Endodermal cell (in vitro differentiated cells): ENCODE results near the gene KDELR3. TPM values are rescaled to one million over a fixed set of nuclear protein-coding genes. Genes with fewer than 3 reads are reported as not detected.

Experiments
- DNase-seq: peaks from one replicate; pipeline ENCODE4 v3.0.0-alpha.2; 2017
- H3K27ac ChIP-seq: 2 replicates; pipeline ENCODE4 v1.5.1; 2013; ENCODE audit warnings: mild to moderate bottlenecking, low read depth, low read length, moderate library complexity
- H3K27me3 ChIP-seq: 2 replicates; pipeline ENCODE4 v1.6.1; 2013; ENCODE audit warnings: mild to moderate bottlenecking, low read length, moderate library complexity; ENCODE audit not compliant: insufficient read depth, control insufficient read depth, poor library complexity, severe bottlenecking
- H3K36me3 ChIP-seq: 2 replicates; pipeline ENCODE4 v1.7.0; 2013; ENCODE audit warnings: mild to moderate bottlenecking, low read length, moderate library complexity; ENCODE audit not compliant: control insufficient read depth, insufficient read depth
- H3K4me1 ChIP-seq: one replicate; pipeline ENCODE4 v1.7.0; 2013; ENCODE audit warnings: low read length; ENCODE audit not compliant: control insufficient read depth, insufficient read depth
- H3K4me3 ChIP-seq: 2 replicates; pipeline ENCODE4 v1.5.1; 2013; ENCODE audit warnings: mild to moderate bottlenecking, low read length, moderate library complexity
- H3K9ac ChIP-seq: 2 replicates; pipeline ENCODE4 v1.6.1; 2013; ENCODE audit warnings: mild to moderate bottlenecking, low read length, moderate library complexity; ENCODE audit not compliant: poor library complexity, severe bottlenecking; ENCODE audit errors: extremely low read depth
- H3K9me3 ChIP-seq: 2 replicates; pipeline ENCODE4 v1.6.1; 2013; ENCODE audit warnings: mild to moderate bottlenecking, low read length, moderate library complexity; ENCODE audit not compliant: control insufficient read depth
- H3K27ac Mint-ChIP-seq: 2 replicates; pipeline ENCODE4 v1.8.0; 2020; ENCODE audit warnings: mixed read lengths
- H3K27me3 Mint-ChIP-seq: 2 replicates; pipeline ENCODE4 v1.8.0; 2021; ENCODE audit warnings: mild to moderate bottlenecking, mixed read lengths; ENCODE audit not compliant: insufficient read depth
- H3K36me3 Mint-ChIP-seq: 2 replicates; pipeline ENCODE4 v1.8.0; 2020; ENCODE audit warnings: low read depth, mixed read lengths
- H3K4me1 Mint-ChIP-seq: 2 replicates; pipeline ENCODE4 v1.8.0; 2020; ENCODE audit warnings: mixed read lengths
- H3K4me3 Mint-ChIP-seq: 2 replicates; pipeline ENCODE4 v1.8.0; 2020; ENCODE audit warnings: mild to moderate bottlenecking, moderate library complexity, mixed read lengths
- H3K9me3 Mint-ChIP-seq: 2 replicates; pipeline ENCODE4 v1.8.0; 2020; ENCODE audit warnings: mild to moderate bottlenecking, mixed read lengths
- WGBS, 2 experiments: methylation state at CpG; one replicate each; pipeline versions ENCODE4 v1.1.5 to v1.1.7; 2013; ENCODE audit warnings: missing lambda C conversion rate in 2 of 2, mixed read lengths in 1 of 2; ENCODE audit not compliant: insufficient coverage in 1 of 2, insufficient read length in 1 of 2; 5-methylcytosine and 5-hydroxymethylcytosine counted together
- total RNA-seq, 2 donors: library from RNA; stranded (reverse); fragmentation: NEBNext Ultra II Directional in 1 of 2; extraction: Animal tissue kit (Norgen Biotek cat#: 25700) in 1 of 2; gene quantifications; 2 replicates in 1 of 2; 3 replicates in 1 of 2; pipeline ENCODE4 v1.2.1, GENCODE V29; 2021
- TF ChIP-seq, protein P1 (sequence below): fragments of 200-600 bp; sonication (generic); conservative IDR thresholded peaks from 2 replicates; pipeline ENCODE4 v1.5.0; 2021; ENCODE audit warnings: antibody characterized with exemption, mild to moderate bottlenecking

Gene KDELR3
- total RNA-seq, 2 donors from 2014 or later = 11.4 to 14.9 TPM

- peaks cover 76% of the 10 kb centered on the region for H3K36me3 ChIP-seq
- 93 to 95% methylated on average over 5 to 6 of the region's 6 CpGs for WGBS, 2 experiments
- peak overlapping the region; percentile 38 for H3K27ac Mint-ChIP-seq
- H3K27me3 ChIP-seq = no peaks in the 10 kb centered on the region
- no peak overlapping the region for H3K27ac ChIP-seq
- no peaks in the 10 kb centered on the region for H3K9me3 ChIP-seq
- no peaks in the 10 kb centered on the region for H3K9me3 Mint-ChIP-seq
- no peak overlapping the region for H3K4me3 ChIP-seq
- H3K9ac ChIP-seq = no peak overlapping the region
- TF ChIP-seq, protein P1, sequence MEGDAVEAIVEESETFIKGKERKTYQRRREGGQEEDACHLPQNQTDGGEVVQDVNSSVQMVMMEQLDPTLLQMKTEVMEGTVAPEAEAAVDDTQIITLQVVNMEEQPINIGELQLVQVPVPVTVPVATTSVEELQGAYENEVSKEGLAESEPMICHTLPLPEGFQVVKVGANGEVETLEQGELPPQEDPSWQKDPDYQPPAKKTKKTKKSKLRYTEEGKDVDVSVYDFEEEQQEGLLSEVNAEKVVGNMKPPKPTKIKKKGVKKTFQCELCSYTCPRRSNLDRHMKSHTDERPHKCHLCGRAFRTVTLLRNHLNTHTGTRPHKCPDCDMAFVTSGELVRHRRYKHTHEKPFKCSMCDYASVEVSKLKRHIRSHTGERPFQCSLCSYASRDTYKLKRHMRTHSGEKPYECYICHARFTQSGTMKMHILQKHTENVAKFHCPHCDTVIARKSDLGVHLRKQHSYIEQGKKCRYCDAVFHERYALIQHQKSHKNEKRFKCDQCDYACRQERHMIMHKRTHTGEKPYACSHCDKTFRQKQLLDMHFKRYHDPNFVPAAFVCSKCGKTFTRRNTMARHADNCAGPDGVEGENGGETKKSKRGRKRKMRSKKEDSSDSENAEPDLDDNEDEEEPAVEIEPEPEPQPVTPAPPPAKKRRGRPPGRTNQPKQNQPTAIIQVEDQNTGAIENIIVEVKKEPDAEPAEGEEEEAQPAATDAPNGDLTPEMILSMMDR = no peak
- H3K4me1 ChIP-seq = no peaks in the 10 kb centered on the region
- H3K4me3 Mint-ChIP-seq = no peak overlapping the region
- no peak for DNase-seq
- H3K36me3 Mint-ChIP-seq = peaks cover 65% of the 10 kb centered on the region
- no peaks in the 10 kb centered on the region for H3K27me3 Mint-ChIP-seq
- H3K4me1 Mint-ChIP-seq = peaks cover 3% of the 10 kb centered on the region
Observed at GRCh38 chr22:38482662-38483308, 14.9 kb downstream of the KDELR3 start.

DNA sequence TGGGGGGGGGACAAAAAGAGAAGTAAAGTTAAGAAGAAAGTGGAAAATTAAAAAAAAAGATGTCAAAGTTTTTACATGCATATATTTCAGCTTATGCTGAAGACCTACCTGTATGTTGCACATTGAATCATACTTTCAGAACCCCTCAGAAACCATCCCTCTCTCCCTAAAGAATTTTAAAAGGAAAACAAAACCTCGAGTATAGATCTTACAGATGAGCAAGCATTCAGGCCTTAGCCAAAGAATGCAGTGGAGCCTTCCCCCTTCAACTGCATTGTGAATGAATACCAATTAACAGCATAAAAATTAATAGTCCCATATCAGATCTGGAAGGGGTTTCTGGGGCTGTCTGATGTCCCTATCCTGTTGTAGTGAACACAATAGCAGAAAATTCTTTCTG lies 16.3 kb downstream of the KDELR3 start:
- no peak for DNase-seq
- H3K36me3 ChIP-seq = peaks cover 88% of the 10 kb centered on the region
- 83 to 100% methylated on average over 1 of the region's 1 CpG for WGBS, 2 experiments
- no peaks in the 10 kb centered on the region for H3K9me3 Mint-ChIP-seq
- H3K9me3 ChIP-seq = no peaks in the 10 kb centered on the region
- no peaks in the 10 kb centered on the region for H3K4me1 Mint-ChIP-seq
- H3K4me3 ChIP-seq = no peak overlapping the region
- H3K27me3 ChIP-seq = no peaks in the 10 kb centered on the region
- no peak overlapping the region for H3K27ac Mint-ChIP-seq
- no peak overlapping the region for H3K4me3 Mint-ChIP-seq
- peaks cover 77% of the 10 kb centered on the region for H3K36me3 Mint-ChIP-seq
- H3K4me1 ChIP-seq = no peaks in the 10 kb centered on the region
- TF ChIP-seq, protein P1 = no peak
- no peak overlapping the region for H3K9ac ChIP-seq
- H3K27me3 Mint-ChIP-seq = no peaks in the 10 kb centered on the region
- no peak overlapping the region for H3K27ac ChIP-seq

- TF ChIP-seq, protein P1 = no peak
- Mint-ChIP-seq H3K4me3 (no peak overlapping the region), H3K27me3 (no peaks in the 10 kb centered on the region), H3K36me3 (peaks cover 92% of the 10 kb centered on the region), H3K27ac (peak overlapping the region; percentile 19), H3K4me1 (peaks cover 8% of the 10 kb centered on the region), H3K9me3 (no peaks in the 10 kb centered on the region)
- Histone ChIP-seq H3K27ac (no peak overlapping the region), H3K4me3 (no peak overlapping the region), H3K36me3 (peaks cover 94% of the 10 kb centered on the region), H3K4me1 (peaks cover 3% of the 10 kb centered on the region), H3K9ac (no peak overlapping the region), H3K27me3 (no peaks in the 10 kb centered on the region), H3K9me3 (no peaks in the 10 kb centered on the region)
- 94 to 96% methylated on average over 4 to 5 of the region's 5 CpGs for WGBS, 2 experiments
- DNase-seq = no peak
Observed at GRCh38 chr22:38485783-38486182, 17.9 kb downstream of the KDELR3 start.
